ENCODE data around the gene MON1A.

Gene MON1A

GRCh38 chr3:49889296-49889695 is 40.3 kb downstream of the MON1A start:
- no peak for ATAC-seq
- no peak for TF ChIP-seq CSRNP3 (CRISPR knock-in tag; IDR thresholded peaks at IDR 0.05)
- TF ChIP-seq RARB (CRISPR knock-in tag; IDR thresholded peaks at IDR 0.05), result no peak
- TF ChIP-seq ZC3H10 (CRISPR knock-in tag; IDR thresholded peaks at IDR 0.05), result no peak
- TF ChIP-seq GLIS3 (CRISPR knock-in tag; IDR thresholded peaks at IDR 0.05), result no peak
- TF ChIP-seq BACH2 (CRISPR knock-in tag; IDR thresholded peaks at IDR 0.05; ENCODE audit: borderline replicate concordance), result no peak
- no peak for TF ChIP-seq OSR1 (CRISPR knock-in tag; IDR thresholded peaks at IDR 0.05)
- TF ChIP-seq CREB5 (CRISPR knock-in tag; IDR thresholded peaks at IDR 0.05; ENCODE audit: low read depth), result no peak
- no peak for TF ChIP-seq TCF4 (CRISPR knock-in tag; IDR thresholded peaks at IDR 0.05; ENCODE audit: borderline replicate concordance)
- no peak for TF ChIP-seq ZNF70 (CRISPR knock-in tag; IDR thresholded peaks at IDR 0.05)
- no peak for TF ChIP-seq CSDC2 (CRISPR knock-in tag; IDR thresholded peaks at IDR 0.05)
- TF ChIP-seq ZFP3 (CRISPR knock-in tag; IDR thresholded peaks at IDR 0.05), result no peak
- no peak for TF ChIP-seq PATZ1 (CRISPR knock-in tag; IDR thresholded peaks at IDR 0.05; ENCODE audit: borderline replicate concordance)
- TF ChIP-seq PPARA (CRISPR knock-in tag; IDR thresholded peaks at IDR 0.05; ENCODE audit: borderline replicate concordance), result no peak
- TF ChIP-seq POU6F1 (CRISPR knock-in tag; IDR thresholded peaks at IDR 0.05; ENCODE audit: borderline replicate concordance, low read depth), result no peak
- TF ChIP-seq ESRRG (CRISPR knock-in tag; IDR thresholded peaks at IDR 0.05), result no peak

- TF ChIP-seq ZNF8 (CRISPR knock-in tag; IDR thresholded peaks at IDR 0.05) (no peak), CSRNP3 (CRISPR knock-in tag; IDR thresholded peaks at IDR 0.05) (no peak), CREB5 (CRISPR knock-in tag; IDR thresholded peaks at IDR 0.05; ENCODE audit: low read depth) (no peak), PPARA (CRISPR knock-in tag; IDR thresholded peaks at IDR 0.05; ENCODE audit: borderline replicate concordance) (no peak), ZFP3 (CRISPR knock-in tag; IDR thresholded peaks at IDR 0.05) (no peak), ISL1 (CRISPR knock-in tag; IDR thresholded peaks at IDR 0.05) (no peak), SNAI2 (CRISPR knock-in tag; IDR thresholded peaks at IDR 0.05) (no peak), ZC3H10 (CRISPR knock-in tag; IDR thresholded peaks at IDR 0.05) (no peak), ESRRG (CRISPR knock-in tag; IDR thresholded peaks at IDR 0.05) (no peak), ZNF70 (CRISPR knock-in tag; IDR thresholded peaks at IDR 0.05) (no peak), CSDC2 (CRISPR knock-in tag; IDR thresholded peaks at IDR 0.05) (no peak), ZNF565 (CRISPR knock-in tag; conservative IDR thresholded peaks at IDR 0.05; ENCODE audit: low read depth) (no peak), OSR1 (CRISPR knock-in tag; IDR thresholded peaks at IDR 0.05) (no peak), ARNTL (CRISPR knock-in tag; IDR thresholded peaks at IDR 0.05; ENCODE audit: borderline replicate concordance, low read depth) (no peak), ZFP30 (CRISPR knock-in tag; IDR thresholded peaks at IDR 0.05) (no peak), BACH2 (CRISPR knock-in tag; IDR thresholded peaks at IDR 0.05; ENCODE audit: borderline replicate concordance) (no peak), TOX (CRISPR knock-in tag; IDR thresholded peaks at IDR 0.05; ENCODE audit: borderline replicate concordance) (no peak), RARB (CRISPR knock-in tag; IDR thresholded peaks at IDR 0.05) (no peak), TSHZ2 (CRISPR knock-in tag; IDR thresholded peaks at IDR 0.05) (no peak)
- no peak for ATAC-seq
Observed at GRCh38 chr3:49886922-49887265, 42.7 kb downstream of the MON1A start.

Data from SK-N-SH treated with all-trans-retinoic acid at 6 μM for 48 hours (cell line).